NOMO-1 treated with DMSO at 0.1 percent for 48 hours (cell line): Measurements from ENCODE around the gene ABCC11.

Source experiments
- DNase-seq: peaks from one replicate; lab custom pipeline; 2025; ENCODE audit not compliant: unreplicated experiment; lab: John Stamatoyannopoulos, UW

Gene ABCC11

DNA sequence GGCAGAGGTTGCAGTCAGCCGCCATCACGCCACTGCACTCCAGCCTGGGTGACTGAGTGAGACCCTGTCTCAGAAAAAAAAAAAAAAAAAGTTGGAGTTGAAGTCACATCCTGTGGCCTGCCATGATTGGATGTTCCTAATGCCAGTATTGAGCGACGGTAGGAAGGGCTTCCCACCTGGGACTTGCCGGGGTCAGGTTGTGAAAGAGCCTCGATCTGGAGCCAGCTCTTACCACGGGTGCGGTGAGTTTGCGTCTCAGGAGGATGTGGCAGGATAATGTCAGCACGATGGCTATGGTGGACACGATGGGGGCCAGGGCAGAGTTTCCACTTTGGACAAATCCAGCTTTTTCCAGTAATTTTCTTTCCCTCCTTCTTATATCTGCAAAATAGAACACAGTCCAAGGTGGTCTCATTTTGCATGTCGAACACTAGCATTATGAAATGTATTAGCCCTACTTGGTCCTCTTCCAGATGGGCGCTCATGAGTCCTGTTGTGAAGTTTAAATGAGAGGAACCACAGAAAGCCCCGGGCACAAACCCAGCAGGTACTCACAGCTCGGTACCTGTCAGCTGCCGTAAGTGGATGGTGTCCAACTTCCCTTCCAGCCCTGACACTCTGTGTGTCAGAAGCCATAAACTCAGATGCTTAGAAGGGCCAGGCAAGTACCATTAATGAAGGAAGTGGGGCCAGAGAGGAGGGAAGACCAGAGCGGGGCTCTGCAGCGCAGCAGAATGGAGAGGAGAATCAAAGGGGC is 113.7 kb downstream of the ABCC11 start:
- no peak for DNase-seq

DNA sequence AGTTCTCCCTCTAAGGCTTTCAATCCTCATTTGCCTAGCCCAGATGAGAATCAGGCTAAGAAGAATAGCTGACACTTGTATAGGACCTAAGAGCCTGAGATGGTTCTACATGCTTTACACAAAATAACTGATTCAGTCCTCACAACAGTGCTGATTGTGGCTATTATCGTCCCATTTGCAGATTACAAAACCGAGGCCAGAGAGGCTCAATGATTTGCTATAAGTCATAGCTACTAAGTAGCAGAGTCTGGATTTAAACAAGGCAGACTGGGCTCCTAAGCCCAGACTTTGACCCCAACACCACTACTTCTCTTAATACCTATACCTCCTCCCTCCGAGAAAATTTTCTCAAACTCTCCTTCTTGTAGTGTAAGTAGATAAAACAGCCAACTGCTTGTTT is 114.6 kb downstream of the ABCC11 start:
- no peak for DNase-seq

DNA sequence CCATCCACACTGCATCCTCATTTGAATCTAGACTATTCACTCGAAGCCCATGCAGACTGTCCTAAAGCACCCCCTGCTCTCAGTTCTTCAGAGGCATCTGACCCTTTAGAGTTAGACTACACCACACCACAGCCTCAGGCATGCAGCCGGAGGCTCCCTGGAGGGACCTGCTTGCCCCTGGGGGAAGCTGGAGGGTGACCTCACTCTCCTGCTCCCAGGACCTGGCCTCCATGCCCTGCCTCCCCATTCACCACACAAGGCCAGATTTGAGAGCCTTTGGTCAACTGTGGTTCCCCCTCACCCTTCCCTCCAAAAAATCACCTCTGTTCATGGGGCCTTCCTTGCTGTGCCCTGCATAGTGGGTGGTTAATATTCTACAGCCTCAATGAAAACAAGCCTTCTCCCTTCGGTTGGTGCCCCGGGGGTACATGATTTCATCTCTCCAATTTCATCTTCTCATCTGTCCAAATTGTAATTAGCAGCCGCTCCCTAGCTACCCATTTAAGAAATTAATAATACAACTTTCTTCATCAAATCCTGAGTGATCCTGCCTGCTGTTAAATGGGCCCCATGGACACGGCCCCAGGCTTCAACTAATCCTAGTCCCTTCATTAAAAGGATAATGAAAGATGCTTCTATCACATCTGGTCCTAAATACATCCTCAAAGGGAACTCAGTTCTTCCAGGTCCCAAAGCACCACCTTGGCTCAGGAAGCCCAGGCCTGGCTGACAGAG is 116.0 kb downstream of the ABCC11 start:
- no peak for DNase-seq

DNA sequence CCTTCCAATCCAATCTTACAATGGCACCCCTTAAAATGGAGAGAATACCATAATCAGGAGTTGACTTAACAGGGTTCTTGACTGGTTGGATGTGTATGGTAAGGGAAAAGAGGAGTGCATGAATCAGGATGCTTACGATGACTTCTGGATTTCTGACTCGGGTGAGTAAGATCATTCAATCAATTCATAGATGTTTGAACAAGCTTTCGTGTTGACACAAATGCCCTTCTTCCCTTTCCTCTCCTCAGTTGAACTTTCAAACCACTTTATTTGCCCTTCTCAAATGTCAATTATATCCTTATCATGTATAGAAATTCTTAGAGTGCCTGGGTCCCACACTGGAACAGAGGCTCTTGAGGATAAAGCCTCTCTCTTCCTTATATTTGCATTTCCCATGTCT is 117.4 kb downstream of the ABCC11 start:
- no peak for DNase-seq

DNA sequence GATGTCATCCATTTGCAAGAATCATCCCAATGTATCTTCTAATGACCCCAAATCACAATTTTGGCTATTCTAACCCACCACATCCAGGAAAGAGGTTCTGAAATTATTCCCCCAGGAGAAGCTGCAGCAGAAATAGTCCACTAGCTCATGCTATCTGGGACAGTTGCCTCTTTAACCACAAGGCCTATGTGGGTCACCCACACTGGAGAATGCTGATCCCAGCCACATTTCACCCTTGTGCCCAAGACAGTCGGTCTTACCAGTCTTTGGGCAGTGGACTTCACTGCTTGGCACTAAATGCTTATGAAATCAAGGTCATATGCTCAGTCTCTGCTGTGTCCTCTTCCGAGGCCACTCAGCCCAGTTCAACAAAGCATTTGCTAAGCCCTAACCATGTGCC is 118.6 kb downstream of the ABCC11 start:
- DNase-seq, result no peak

DNA sequence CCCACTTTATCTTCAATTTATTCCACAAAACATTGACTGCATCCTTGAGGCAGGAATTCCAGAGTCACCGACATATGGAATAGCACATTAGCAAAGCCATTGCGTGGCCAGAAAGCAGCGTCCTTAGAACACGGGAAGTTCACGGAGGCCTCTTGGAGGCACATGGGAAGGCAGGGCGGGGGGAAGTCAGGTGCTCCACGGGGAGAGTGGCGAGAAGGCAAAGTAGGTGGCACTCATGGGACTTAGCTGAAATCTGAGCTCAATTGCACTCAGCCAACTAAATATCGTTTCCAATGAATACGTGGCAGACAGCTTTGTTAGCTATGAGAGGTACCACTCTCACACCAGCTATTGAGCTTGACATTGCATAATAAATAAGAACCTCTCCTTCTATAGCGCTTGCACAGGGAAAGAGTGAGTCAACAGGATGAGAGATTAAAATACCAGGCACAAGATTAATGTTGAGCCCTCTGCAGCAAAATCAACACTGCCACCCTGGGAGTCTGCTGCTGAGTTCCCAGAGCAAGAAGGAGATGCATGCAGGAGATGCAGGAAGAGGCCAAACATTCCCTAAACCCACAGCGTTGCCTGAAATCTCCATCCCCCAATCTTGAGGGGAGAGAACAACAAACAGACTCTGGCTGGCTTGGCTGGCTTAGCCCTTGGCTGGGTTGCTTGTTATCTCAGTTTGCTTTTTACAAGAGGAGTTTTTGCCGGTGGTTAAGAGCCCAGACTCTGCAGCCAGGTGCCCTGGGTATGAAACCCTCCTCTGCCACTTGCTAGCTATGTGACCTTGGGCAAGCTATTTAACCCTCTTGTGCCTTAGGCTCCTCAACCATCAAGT is 120.3 kb downstream of the ABCC11 start:
- DNase-seq, result no peak

DNA sequence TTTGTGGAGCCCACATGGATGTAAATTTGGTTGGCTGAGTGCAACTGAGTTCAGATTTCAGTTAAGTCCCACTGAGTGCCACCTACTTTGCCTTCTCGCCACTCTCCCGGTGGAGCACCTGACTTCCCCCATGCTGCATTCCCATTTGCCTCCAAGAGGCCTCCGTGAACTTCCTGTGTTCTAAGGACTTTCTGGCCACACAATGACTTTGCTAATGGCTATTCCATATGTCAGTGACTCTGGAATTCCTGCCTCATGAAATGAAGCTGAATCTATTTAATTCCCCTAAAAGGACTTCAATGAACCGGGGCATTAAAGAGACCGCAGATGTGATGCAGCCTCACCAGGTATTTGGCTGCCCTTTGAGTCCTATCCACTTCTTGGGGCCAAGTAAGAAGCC is 121.5 kb downstream of the ABCC11 start:
- no peak for DNase-seq

DNA sequence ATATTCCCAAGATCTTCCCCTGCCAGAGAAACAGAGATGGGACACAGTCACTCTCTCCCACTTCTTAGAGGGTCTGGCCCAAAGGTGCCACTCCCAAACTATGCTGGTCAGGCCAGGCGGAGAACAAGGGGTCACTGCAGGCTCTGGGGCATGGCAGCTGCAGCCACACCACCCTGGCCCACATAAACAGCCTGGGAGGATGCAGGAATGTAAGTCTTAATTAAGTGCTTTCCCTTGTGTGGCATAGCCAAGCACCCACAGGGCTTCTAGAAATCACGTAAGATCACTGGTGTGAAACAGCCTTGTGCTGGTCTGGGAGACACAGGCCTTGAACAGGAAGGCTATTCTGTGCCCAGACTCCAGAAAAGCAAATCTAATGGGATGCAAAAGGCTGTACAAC is 123.1 kb downstream of the ABCC11 start:
- DNase-seq, result no peak

DNA sequence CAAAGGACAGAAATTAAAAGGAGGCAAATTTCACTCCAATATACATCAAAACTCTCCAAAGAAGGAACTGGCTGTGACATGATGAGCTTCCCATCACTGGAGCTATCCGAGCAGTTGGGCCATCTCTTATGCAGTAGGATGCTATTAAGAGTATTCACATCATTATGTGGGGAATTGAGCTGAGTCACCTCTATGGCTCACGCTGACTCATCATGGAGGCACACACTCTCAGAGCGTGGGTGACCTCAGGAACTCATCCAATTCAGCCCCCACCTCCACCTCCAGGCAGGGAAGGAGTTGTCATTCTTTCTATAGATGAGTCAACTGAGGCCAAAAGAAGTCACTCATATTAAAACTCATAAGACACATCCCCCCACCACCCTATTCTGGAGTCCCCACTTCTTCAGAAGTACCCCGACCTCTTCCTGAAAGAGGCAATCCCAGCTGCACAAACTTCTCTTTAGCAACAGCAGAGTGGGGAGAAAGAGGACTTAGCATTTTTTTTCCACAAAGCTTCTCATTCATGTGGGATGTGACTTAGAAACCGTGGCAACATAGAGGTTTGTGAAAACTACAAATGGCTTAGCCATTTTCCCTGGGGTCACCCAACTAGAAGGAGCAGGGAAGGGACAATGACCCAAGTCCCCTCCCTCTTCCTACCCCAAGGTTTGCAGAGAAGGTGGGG is 124.1 kb downstream of the ABCC11 start:
- no peak for DNase-seq

DNA sequence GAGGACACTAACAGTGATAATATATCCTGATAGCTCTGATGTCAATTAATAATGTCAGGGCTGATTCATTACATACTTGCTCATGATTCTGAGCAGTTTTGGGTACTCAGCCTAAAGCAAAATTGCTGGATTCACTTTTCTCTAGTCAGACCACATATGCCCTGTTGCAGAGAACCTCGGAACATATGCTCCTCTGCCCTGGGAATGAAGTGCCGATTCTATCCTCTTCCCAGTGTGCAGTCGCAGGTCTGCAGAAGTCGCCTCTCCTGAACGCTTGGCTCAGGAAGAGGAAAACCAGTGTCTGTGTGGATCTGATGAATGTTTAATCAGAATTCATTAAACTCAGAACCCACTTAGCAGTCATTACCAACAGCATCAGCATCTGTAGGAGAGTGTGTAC is 126.1 kb downstream of the ABCC11 start:
- DNase-seq, result no peak

DNA sequence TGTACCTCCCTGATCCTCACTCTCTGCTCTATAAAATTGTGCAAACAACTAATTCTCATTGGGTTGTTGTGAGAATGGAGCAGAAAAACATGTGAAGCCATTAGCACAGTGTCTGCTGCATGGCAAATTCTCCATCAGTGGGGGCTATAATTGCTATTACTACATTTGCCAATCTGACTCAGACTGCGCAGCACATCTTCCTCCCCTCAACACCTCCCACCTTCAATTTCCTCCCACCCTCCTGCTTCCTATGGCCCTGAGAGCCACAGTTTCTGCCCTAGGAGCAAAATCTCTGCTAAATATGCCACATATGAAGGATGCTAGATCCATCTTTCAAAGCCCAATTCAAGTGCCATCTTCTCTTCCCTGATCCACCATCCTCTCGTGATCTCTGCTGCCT is 128.5 kb downstream of the ABCC11 start:
- no peak for DNase-seq

DNA sequence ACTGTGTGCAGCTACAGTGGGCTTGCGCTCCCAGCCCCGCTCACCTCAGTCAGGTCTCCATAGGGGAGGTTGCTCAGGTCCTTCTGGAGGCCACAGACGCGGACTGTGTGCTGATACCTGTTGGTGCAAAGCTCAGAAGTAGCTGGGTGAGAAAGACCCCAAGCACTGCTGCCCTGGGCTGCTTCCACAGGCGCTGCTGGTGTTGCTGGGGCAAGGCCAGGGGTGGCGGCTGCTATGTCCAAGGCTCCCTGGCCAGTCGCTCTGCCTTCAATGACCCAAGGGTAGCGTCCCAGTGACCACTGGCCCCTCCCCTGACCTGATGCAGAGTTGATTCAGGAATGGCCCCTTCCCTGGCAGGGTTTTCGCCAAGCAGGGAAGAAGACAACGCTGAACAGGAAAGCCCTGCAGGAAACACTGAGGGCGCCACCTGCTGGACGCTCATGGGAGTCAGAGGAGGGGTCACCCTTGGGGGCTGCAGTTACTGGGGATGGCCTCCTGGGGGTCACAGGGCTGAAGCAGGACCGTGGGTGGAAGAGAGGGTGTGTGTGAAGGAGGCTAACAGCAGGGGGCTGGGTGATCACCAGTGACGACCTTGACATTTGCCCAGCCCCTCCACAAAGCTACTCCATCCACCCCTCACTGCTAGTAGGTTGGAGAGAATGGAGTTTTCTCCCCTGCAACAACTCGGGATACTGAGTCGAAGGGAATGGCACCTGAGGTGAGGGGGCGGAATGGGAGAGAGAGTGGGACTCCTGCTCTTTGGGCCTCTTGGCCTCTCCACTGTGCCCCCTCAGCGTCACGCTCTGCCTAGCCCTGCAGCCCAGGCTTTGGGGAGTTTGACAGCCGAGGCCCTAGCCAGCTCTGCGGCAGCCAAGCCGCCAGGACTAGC is 129.9 kb downstream of the ABCC11 start:
- DNase-seq, result peak; percentile 31
